Activated CD8-positive, alpha-beta memory T cell treated with anti-CD3 and anti-CD28 coated beads for 48 hours (primary cell): ENCODE measurements around the gene ETFA.
A peak's percentile ranks its signal among the peaks of the same experiment; 100 is the strongest.
"Not testable (repeated sequence)": the region's sequence is repeated elsewhere in the genome, so short reads cannot be mapped to it uniquely, and the experiment has no call there.

ENCODE experiments used
- DNase-seq, 3 experiments: peaks; one replicate each; pipeline ENCODE4 v3.0.0-alpha.2; 2020; ENCODE audit warnings: low read depth in 2 of 3, low spot score in 2 of 3

The ETFA gene

DNA sequence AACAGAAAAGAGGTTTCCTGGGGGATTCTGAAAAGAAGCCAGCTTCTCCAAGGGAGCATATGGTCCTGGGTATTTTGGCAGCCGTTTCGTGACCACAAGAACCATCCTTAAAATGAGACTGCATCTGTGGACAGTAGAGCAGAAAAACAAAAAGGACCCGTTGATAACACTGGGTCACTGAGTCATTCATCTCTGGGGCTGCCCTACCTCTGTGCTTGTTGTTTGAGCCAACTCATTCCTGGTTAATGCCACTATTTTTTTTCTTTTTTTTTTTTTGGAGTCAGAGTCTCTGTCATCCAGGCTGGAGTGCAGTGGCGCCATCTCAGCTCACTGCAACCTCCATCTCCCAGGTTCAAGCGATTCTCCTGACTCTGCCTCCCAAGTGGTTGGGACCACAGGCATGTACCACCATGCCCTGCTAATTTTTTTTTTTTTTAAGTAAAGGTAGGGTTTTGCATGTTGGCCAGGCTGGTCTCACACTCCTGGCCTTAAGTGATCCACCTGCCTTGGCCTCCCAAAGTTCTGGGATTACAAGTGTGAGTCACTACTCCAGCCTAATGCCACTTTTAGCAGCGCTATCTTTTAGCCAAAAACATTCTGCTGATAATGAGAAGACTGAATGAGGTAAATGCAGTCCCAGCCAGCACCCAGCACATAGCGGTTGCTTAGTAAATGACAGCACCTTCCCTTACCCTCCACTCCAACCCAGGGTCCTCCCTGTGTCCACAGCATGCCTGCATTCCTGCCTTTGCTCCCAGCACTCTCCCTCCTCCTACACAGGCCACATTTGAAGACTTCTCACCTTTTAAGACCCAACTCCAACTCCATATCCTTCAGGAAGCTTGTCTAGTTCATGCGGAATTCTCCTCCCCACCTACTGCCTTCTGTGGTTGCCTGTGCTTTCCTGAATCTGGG lies 16.2 kb upstream of the ETFA start:
- DNase-seq, result no peak

DNA sequence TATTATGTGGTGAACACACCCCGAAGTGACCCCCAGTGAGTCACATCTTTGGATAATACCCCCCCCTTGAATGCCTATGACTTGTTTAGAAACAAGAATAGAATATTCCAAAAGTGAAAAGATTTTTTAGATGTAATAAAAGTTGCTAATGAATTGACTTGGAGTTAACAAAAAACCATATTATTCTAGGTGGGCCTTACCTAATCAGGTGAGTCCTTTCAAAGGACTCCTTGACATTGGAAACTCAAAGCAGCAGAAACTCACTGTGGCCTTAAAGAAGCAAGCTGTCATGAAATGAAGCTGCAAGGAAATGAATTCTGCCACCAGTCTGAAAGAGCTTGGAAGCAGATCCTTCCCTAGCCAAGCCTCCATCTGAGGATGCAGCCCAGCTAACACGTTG lies 14.4 kb upstream of the ETFA start:
- no peak for DNase-seq

DNA sequence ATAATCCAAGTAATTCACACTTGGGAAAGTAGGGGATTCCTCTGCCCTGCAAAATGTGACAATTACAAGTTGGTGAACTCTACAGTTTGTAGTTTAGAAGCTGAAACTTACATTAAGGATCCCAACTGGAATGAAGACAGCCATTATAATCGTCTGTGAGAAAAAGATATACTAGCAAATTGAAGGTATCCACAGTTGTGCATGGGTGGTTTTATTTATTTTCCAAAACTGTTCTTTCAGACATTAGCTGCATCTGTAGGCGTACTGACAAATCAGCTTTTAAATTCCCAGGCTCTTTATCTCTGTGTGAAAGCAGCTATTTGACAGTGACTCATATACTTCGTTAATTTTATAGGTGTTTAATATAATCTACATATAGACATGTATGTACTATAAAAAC lies 12.8 kb upstream of the ETFA start:
- no peak for DNase-seq

DNA sequence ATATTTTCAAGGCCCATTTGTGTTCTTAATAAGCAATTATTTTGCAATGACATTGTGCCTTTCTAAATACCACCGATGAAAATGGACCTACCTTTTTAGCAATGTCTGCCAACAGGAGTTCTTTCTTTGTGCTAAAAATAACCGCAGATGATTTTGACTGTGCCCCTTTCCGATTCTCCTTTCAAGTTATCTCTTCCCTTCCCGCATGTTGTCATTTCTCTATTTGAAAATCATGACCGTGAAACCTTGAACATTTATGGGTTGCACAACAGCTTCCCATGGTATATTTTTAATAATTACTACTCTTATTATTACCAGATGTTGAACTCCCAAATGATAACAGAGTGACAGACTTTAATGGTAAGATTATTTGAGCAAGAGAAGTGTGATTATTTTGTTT lies 10.3 kb upstream of the ETFA start:
- no peak for DNase-seq

DNA sequence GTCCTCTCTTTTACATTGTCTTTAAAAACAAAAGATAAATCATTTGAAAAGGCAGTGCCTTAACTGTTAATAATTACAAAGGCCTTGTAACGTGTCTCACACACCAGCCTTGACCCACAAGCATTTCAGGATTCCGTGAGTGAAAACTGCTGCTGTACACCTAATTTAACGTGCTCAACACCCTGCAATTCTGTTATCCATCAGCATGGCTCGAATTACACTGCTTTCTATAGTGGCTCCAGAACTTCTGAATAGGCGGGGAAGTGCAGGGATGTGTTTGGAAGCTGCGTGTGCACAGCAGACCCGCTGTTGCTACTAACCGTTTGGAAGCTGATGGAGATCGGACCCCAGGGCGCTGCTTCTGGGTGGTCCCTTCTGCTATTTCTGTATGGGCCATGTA lies 9.9 kb upstream of the ETFA start:
- no peak for DNase-seq

DNA sequence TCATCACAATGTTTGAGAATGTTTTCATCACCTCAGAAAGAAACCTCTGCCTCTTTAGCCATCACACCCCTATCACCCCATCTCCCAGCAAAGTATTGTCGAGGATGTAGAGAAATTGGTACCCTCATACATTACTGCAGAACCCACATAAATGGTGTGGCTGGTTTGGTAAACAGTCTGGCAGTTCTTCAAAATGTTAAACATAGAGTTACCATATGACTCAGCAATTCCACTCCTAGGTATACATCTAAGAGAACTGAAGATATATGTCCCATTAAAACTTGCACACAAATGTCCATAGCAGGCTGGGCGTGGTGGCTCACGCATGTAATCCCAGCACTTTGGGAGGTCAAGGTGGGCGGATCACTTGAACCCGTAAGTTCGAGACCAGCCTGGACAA lies 8.7 kb upstream of the ETFA start:
- DNase-seq, result no peak

DNA sequence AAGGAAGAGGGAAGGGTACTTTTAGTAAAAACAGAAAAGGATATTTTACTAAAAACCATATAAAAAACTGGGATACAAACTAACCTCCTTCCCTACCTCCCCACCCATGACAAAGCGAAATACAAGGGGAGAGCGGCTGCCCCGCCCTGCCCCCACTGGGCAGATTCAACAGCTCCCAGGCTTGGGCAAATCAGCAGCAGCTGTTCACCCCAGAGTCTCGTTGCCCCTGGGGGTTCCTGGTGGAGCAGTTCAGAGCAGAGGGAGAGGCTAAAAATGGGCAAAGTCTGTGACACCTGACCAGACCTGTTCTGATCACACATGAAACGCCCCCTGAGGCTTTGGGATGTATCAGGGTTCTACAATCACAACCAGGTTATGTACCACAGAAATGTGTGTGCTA lies 2.5 kb upstream of the ETFA start:
- DNase-seq, result no peak

DNA sequence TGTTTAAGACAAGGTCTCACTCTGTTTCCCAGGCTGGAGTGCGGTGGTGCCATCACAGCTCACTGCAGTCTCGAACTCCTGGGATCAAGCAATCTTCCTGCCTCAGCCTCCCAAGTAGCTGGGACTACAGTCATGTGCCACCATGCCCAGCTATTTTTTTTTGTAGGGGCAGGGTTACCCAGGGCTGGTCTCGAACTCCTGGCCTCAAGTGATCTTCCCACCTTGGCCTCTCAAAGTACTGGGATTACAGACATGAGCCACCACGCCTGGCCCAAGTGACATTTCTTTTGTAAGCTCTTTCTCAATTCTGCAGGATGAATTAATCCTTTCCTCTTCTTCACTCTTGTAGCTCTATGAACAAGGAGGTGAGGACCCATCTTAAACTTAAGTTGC lies 1.9 kb upstream of the ETFA start:
- DNase-seq, result not testable (repeated sequence)

DNA sequence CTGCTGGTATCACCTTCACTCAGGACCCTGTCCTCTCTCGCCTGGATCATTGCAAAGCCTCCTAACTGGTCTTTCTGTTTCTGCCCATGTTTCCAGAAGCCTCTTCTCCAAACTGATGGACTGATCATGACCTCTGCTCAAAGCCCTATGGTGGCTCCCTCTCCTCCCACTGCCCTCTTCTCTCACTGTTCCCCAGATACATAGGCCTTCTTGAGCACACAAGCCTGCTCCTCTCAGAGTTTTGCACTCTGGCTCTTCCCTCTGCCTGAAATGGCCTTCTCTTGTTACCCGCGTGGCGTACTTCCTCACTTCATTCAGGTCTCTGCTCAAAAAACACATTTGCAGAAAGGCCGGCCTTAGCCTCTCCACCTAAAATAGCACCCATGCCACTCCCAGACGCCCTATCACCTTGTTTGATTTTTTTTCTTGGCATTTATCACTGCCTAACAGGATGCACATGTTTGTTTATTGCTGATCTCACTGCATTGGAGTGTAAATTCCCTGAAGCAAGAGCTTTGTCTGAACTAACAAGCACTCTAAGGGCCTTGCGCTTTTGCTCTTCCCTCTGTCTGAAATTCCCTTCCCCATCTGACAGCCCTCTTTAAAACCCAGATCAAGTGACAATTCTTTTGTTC lies 1.4 kb upstream of the ETFA start:
- no peak for DNase-seq

DNA sequence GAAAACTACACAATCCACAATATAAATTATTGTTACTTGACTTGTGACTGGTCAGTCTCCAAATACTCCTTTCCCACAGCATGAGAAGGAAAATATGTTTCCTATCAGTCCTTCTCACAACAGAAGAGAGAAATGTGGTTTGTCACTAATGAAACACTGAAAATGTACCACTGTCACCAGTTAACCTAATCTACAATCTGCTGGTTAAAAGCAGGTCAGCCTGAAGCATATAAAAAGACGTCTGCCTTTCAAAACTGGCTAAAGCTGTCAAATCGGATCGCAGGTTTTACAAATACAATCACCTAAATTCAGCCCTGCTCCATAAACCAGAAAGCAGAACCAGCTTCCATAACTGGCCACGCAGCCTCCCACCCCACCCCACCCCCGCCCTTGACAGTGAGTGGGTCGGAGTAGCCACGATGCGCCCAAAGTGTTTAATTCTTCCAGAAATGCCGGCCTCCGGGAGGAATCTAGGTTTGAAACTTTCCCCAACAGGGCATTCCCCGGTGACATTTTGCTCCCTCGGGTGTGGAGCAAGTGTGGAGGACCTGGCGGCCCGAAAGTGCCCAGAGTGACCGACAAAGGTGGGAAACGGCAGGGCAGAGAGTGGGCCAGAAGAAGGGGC lies 682 bp downstream of the ETFA start:
- DNase-seq, result peak in 1 of 3 experiments; percentile 10

DNA sequence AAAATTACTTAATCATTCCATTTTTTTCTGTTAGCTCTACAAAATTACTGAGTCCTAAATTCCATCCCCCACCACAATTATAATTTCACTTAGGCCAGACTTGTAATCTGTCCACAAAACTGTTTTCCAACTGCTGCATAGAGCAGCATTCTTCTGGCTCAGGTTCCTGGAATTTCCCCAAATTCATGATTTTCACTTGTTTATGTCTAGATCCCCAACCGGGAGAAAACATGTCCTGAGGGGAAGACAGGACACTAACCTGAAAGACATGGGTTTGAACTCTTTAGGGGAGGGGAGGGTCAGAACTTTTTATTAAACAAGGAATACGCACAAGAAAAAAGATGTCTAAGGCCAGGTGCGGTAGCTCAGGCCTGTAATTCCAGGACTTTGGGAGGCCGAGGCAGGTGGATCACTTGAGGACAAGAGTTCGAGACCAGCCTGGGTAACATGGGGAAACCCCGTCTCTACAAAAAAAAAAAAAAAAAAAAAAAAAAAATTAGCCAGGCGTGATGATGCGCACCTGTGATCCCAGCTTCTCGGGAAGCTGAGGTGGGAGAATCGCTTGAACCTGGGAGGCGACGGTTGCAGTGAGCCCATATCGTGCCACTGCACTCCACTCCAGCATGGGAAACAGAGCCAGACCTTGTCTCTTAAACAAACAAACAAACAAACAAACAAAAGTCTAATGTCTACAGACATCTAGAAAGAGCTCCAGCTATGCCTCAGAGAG lies 1.5 kb downstream of the ETFA start:
- DNase-seq, result no peak

DNA sequence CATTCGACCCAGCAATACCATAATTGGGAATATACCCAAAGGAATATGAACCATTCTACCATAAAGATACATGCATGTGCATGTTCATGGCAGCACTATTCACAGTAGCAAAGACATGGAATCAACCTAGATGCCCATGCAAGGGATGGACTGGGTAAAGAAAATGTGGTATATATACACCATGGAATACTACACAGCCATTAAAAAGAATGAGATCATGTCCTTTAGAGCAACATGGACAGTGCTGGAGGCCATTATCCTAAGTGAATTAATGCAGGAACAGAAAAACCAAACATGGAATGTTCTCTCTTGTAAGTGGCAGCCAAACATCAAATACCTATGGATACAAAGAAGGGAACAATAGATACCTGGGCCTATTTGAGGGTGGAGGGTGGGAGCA lies 7.4 kb downstream of the ETFA start:
- no peak for DNase-seq

DNA sequence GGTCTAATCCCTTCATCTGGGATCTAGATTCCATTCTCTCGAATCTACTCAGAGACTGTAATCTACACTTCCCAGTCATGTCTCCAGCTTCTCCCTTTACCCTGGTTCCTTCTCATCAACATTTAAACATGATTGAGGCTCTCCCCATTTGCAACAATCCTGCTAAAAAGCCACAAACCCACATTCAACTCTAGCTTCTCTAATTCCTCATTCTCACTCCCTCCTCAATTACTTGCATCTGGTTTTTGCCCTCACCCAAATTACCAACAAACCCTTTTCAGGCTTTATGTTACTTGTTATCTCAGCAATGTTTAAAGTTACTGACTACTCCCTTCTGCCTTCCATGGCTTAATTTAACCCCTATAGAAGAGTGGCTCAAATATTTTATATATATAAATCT lies 11.5 kb downstream of the ETFA start:
- DNase-seq, result no peak

DNA sequence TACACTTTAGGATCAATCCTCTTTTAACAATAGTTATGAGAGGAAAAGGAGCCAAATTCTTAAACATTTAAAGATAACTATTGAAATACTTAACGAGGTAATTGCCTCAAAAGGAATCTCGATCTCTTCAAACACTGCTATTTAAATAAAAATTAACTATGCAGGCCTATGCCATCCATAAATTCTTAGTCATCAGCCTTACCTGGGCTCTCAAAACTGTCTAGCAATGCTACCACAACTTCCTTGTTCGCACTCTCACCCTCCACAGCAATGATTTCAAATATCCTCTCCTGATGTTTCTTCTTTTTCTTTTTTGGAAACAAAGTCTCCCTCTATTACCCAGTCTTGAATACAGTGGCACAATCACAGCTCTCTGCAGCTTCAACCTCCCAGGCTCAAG lies 12.3 kb downstream of the ETFA start:
- DNase-seq, result no peak

DNA sequence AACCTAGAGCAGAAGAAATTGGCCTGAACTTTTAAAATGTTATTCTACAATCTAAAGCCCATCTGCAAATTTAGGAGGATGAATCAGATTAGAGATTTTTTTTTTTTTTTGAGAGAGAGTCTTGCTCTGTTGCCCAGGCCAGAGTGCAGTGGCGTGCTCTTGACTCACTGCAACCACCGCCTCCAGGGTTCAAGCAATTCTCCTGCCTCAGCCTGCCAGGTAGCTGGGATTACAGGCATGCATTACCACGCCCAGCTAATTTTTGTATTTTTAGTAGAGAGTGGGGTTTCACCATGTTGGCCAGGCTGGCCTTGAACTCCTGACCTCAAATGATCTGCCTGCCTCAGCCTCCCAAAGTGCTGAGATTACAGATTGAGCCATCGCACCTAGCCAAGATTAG lies 13.3 kb downstream of the ETFA start:
- DNase-seq, result not testable (repeated sequence)

DNA sequence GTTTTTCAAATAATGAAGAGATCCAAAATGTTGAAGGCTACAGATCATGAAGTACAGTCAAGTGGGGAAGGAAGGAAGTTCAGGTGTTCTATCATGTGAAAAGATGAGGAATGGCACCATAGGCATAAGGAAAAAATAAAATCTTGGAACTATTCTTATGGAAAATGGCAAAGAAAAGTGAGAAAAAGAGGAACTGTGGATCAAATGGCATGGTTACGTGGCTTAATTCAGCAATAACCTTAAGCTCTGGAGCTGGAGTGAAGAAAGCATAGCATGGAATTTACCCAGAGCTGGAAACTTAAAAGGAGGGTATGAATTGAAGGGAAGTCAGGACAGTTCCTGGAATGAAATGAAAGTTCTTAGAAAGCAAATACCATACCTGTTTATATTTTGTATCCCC lies 14.4 kb downstream of the ETFA start:
- DNase-seq, result no peak

DNA sequence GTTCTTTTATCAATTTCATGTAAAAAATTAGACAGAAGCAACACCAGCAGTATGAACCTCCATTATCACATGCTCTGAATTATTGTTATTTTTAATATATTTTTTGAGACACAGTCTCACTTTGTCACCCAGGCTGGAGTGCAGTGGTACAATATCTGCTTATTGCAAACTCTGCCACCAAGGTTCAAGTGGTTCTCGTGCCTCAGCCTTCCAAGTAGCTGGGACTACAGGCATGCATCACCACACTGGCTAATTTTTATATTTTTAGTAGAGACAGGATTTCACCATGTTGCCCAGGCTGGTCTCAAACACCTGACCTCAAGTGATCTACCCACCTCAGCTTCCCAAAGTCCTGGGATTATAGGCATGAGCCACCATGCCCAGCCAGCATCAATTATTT lies 16.8 kb downstream of the ETFA start:
- DNase-seq, result not testable (repeated sequence)

DNA sequence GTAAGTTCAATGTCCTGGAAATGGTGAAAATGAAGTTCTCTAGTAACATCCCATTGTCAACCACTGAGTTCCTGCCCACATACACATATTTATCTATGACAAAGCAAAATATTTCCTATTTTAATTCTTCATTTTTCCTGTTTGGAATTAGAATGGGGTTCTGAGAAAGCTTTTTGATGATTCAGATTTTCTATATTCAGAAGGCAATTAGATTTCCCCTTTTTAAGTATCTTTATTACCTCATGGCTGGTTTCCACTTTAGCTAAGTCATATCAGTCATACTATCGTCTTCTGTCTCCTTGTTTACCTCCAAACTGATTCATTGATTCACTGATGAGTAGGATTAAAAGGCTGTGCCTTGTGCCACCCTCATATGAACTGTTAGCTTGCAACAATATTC lies 17.9 kb downstream of the ETFA start:
- DNase-seq, result no peak

DNA sequence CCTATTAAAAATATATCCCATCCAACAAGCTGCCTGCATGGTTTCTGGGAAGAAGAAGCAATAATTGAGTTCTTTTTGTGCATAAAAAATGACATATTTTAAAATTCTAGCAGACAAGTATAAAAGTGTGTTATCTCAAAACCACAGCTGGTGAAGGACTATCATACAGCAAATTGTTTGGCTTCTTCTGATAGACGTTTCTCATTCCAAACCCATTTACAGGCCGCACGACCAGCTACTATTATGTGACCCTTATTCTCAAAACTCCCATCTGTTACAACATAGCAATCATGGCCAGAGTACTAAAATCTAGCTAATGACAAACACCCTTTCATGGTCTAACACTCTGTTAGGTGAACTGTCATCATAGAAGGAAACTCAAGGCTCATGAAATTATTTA lies 21.7 kb downstream of the ETFA start:
- no peak for DNase-seq

DNA sequence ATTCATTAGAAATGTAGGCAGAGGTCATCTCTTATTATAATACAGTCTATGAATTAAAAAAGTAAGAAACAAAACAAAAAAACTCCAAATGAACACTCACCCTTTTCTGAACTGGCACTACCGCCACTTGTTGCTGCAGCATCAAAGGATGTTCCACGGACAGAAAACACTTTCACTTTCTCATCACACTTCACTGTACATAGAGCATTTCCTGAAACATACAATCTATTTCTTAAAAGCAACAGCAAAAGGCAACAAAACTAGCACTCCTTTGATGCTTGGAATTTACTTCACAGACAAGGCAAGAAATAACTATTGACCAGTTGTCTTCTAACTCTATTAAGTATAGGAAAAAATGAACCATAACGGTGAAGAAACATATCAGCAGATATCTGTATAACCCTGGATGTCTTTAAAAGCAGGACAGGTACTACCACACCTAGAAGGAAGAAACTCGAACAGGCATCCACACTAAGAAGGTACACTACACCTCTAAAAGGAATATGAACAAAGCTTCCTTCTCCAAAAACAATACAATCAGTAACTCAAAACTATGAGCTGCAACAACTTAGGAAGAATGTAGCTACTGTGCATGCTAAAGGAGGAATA lies 24.9 kb downstream of the ETFA start:
- no peak for DNase-seq

DNA sequence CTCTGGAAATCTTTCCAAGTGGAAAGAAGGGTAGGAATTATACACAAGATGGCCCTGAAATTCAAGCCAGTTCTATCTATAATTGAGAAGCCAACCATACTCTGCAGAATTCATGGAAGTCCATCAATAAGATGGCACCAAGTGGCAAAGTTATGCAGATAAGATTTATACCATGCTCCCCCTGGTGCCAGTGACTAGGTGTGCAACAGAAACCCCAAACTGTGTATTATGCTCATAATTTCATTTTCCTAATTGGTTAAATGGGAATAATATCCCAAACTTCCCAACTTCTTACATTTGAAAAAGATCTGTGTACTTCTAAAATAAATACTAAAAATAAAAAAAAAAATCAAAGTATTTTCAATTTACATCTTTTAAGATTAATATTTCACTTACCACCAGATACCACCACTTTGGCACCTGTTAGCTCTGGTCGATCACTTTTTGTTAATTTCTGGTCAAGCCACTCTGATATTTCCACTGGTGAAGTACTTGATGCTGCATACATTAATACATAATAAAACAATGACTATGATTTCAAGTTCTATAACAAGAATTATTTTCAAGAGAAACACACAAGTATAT lies 25.9 kb downstream of the ETFA start:
- DNase-seq, result no peak
